Sigmoid colon (tissue), 7 donors: ENCODE results near the gene HRG. TPM values are rescaled to one million over a fixed set of nuclear protein-coding genes. Genes with fewer than 3 reads are reported as not detected.

Experiments
- DNase-seq: peaks from one replicate; pipeline ENCODE4 v3.0.0-alpha.2; 2019
- H3K27ac ChIP-seq, 4 donors: fragments of 200-600 bp; sonication (generic); one replicate each; pipeline ENCODE4 v1.5.1; 2016 to 2019; ENCODE audit warnings: mild to moderate bottlenecking in 1 of 4
- H3K27me3 ChIP-seq, 3 donors: fragments of 200-600 bp; sonication (generic); one replicate each; pipeline ENCODE4 v1.5.1; 2019; ENCODE audit warnings: mild to moderate bottlenecking in 1 of 3
- H3K36me3 ChIP-seq, 4 donors: fragments of 200-600 bp; sonication (generic); one replicate each; pipeline ENCODE4 v1.5.1; 2016 to 2019
- H3K4me1 ChIP-seq, 4 donors: fragments of 200-600 bp; sonication (generic); one replicate each; pipeline ENCODE4 v1.5.1; 2017 to 2019
- H3K4me3 ChIP-seq, 4 donors: fragments of 200-600 bp; sonication (generic); one replicate each; pipeline ENCODE4 v1.5.1; 2017 to 2019; ENCODE audit warnings: mild to moderate bottlenecking in 2 of 4, moderate library complexity in 1 of 4
- H3K9me3 ChIP-seq, 4 donors: fragments of 200-600 bp in 3 of 4; sonication (generic) in 3 of 4; one replicate each; pipeline versions ENCODE4 v1.5.1 to v1.6.1; 2013 to 2019
- EP300 ChIP-seq, 4 donors: sonication (generic); formaldehyde crosslinking; IDR thresholded peaks; one replicate each; pipeline ENCODE4 v1.6.1; 2017; ENCODE audit warnings: antibody characterized with exemption in 4 of 4
- POLR2A ChIP-seq, 2 donors: fragments of 450-650 bp; IDR thresholded peaks; one replicate each; pipeline ENCODE4 v1.6.1; 2016; ENCODE audit warnings: antibody characterized with exemption in 2 of 2, mild to moderate bottlenecking in 2 of 2, moderate library complexity in 2 of 2
- POLR2AphosphoS5 ChIP-seq, 4 donors: sonication (generic); formaldehyde crosslinking; IDR thresholded peaks; one replicate each; pipeline ENCODE4 v1.6.1; 2017; ENCODE audit warnings: antibody characterized with exemption in 4 of 4
- WGBS, 2 donors: extraction: QIAGEN DNeasy Blood & Tissue Kit; methylation state at CpG; one replicate each; pipeline ENCODE4 v1.1.7; 2013; 5-methylcytosine and 5-hydroxymethylcytosine counted together
- intact Hi-C: fragments of 100-400 bp; cut with DNase I; formaldehyde crosslinking; loops from one replicate; pipeline ENCODE4 v1.15.1; 2023
- polyA plus RNA-seq, 3 donors: library from polyadenylated mRNA; stranded (reverse); fragments of 200-250 nt; gene quantifications; one replicate each; pipeline ENCODE4 v1.2.3, GENCODE V29; 2013
- total RNA-seq, 4 donors: library from RNA; depleted of rRNA; stranded (reverse); fragments of >200 nt; gene quantifications; one replicate each; pipeline ENCODE4 v1.1.0, GENCODE V29; 2016
- TF ChIP-seq, protein P1 (sequence below), 4 experiments: fragments of 450-650 bp in 3 of 4; fragments of 200-600 bp in 1 of 4; IDR thresholded peaks; one replicate each; pipeline ENCODE4 v1.5.1; 2016 to 2019; ENCODE audit warnings: antibody characterized with exemption in 4 of 4, mild to moderate bottlenecking in 3 of 4, moderate library complexity in 2 of 4
- donor health status: healthy with polysubstance abuse.
- donor health status: Bipolar disorder and iron deficiency.
- donor health status: healthy.

The HRG gene
- total and polyA plus RNA-seq, 7 donors, result 0.04 TPM; not detected in 6

DNA sequence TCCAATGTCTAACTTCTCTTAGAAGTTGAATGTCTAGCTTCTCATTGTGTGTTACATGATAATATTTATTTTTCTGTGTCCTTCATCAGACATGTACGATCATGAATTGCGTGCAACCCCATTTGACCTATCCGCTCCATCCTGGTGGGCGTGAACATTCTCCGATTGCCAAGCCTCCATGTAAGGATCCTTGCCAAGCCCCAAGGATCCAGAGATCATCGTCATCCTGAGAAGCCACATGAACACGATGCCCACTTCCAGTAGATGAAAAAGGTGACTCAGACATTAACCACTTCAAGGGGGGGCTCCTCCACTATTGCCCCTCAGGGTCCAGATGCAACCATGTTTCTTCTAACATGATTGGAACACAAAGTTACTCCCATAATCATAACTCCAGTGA lies 25.9 kb downstream of the HRG start:
- no peak for TF ChIP-seq POLR2AphosphoS5 (IDR thresholded peaks at IDR 0.05)
- no peak for TF ChIP-seq EP300 (IDR thresholded peaks at IDR 0.05)
- TF ChIP-seq, protein P1, sequence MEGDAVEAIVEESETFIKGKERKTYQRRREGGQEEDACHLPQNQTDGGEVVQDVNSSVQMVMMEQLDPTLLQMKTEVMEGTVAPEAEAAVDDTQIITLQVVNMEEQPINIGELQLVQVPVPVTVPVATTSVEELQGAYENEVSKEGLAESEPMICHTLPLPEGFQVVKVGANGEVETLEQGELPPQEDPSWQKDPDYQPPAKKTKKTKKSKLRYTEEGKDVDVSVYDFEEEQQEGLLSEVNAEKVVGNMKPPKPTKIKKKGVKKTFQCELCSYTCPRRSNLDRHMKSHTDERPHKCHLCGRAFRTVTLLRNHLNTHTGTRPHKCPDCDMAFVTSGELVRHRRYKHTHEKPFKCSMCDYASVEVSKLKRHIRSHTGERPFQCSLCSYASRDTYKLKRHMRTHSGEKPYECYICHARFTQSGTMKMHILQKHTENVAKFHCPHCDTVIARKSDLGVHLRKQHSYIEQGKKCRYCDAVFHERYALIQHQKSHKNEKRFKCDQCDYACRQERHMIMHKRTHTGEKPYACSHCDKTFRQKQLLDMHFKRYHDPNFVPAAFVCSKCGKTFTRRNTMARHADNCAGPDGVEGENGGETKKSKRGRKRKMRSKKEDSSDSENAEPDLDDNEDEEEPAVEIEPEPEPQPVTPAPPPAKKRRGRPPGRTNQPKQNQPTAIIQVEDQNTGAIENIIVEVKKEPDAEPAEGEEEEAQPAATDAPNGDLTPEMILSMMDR (IDR thresholded peaks at IDR 0.05), result no peak
- no peak for TF ChIP-seq POLR2A (IDR thresholded peaks at IDR 0.05)
- Histone ChIP-seq H3K27ac (no peak overlapping the region), H3K4me1 (no peaks in the 10 kb centered on the region), H3K36me3 (no peaks in the 10 kb centered on the region), H3K4me3 (no peak overlapping the region), H3K9me3 (no peaks in the 10 kb centered on the region), H3K27me3 (no peaks in the 10 kb centered on the region)
- WGBS, 2 donors, result 93 to 94% methylated on average over 7 of the region's 7 CpGs
- no peak for DNase-seq
- intact Hi-C loops, result no loop called here

DNA sequence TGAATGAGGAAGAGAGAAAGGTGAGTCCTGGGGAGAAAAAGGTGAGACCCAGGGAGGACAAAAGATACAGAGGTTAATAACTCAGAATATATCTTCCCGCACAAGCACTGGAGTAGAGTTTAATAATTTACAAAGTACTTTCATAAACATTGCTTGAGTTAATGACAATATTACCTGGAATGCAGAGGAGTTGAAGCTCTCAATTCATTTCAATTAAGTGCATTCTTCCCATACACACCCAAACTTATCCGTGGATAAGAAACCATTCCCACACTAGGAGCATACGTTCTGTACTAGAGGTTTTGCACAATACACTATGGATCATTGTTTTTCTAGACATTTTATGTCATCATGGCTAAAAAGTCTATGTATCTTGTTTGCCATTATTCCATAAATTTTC lies 28.0 kb downstream of the HRG start:
- TF ChIP-seq, protein P1 (IDR thresholded peaks at IDR 0.05), result no peak
- TF ChIP-seq POLR2A (IDR thresholded peaks at IDR 0.05) (no peak), EP300 (IDR thresholded peaks at IDR 0.05) (no peak), POLR2AphosphoS5 (IDR thresholded peaks at IDR 0.05) (no peak)
- intact Hi-C loops, result no loop called here
- Histone ChIP-seq H3K36me3 (no peaks in the 10 kb centered on the region), H3K27ac (no peak overlapping the region), H3K4me1 (no peaks in the 10 kb centered on the region), H3K4me3 (no peak overlapping the region), H3K27me3 (no peaks in the 10 kb centered on the region), H3K9me3 (no peaks in the 10 kb centered on the region)
- DNase-seq, result no peak
- WGBS, 2 donors, result 57 to 80% methylated on average over 3 of the region's 3 CpGs

DNA sequence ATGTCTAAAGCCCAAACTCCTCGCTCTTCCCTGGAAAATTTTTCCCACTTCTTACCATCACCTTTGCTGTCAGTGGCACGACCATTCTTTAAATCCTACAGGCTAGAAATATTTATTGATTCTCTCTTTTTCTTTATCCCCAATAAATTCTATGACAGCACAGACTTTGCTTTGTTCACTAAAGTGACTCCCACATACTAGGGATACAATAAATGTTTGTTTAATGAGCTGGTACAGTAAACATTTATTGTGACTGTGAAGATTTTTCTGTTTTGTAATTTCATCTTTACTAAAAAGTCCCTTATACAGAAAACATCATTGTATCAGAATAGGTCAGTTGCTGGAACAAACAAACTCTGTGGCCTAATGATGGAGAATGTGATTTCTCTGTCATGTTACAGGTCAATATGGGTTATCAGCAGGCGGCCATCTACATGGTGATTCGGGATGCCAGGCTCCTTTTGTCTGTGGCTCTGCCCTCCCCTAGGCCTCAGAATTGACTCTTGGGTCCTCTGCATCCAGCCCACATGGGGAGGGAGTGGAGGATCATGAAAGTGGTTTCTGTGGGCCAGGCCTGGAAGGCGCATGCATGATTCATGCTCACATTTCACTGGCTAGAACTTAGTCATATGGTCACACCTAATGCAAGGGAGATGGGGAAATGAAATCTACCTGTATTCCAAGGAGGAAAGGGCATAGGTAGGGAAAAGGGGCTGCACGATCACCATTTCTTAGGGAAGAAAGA lies 28.6 kb downstream of the HRG start:
- Histone ChIP-seq H3K9me3 (no peaks in the 10 kb centered on the region), H3K4me3 (no peak overlapping the region), H3K4me1 (no peaks in the 10 kb centered on the region), H3K36me3 (no peaks in the 10 kb centered on the region), H3K27ac (no peak overlapping the region), H3K27me3 (no peaks in the 10 kb centered on the region)
- no peak for DNase-seq
- no peak for TF ChIP-seq POLR2AphosphoS5 (IDR thresholded peaks at IDR 0.05)
- no peak for TF ChIP-seq EP300 (IDR thresholded peaks at IDR 0.05)
- TF ChIP-seq, protein P1 (IDR thresholded peaks at IDR 0.05), result no peak
- TF ChIP-seq POLR2A (IDR thresholded peaks at IDR 0.05), result no peak
- intact Hi-C loops, result no loop called here
- 81 to 87% methylated on average over 6 of the region's 6 CpGs for WGBS, 2 donors

DNA sequence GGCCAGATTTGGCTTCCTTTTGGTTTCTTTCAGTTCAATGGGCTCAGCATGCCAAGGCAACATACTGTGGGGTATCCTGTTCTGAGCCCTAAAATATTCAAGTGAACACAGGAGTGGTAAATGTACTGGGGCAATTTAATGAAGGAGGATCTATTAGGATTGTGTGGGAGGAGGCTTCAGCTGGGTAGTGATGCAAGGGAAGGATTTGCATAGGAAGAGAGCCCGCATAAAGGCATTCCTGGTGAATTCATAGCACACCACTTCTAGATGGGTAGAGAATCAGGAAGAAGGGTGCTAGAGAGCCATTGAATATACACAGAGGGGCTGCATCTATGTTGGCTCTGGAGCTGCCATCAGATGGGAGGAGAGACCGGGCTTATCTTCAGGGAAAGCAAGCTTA lies 30.7 kb downstream of the HRG start:
- intact Hi-C loops, result no loop called here
- no peaks in the 10 kb centered on the region for H3K27me3 ChIP-seq
- TF ChIP-seq, protein P1 (IDR thresholded peaks at IDR 0.05), result no peak
- no peak for TF ChIP-seq POLR2A (IDR thresholded peaks at IDR 0.05)
- no peak for TF ChIP-seq EP300 (IDR thresholded peaks at IDR 0.05)
- no peak for TF ChIP-seq POLR2AphosphoS5 (IDR thresholded peaks at IDR 0.05)
- H3K36me3 ChIP-seq, result no peaks in the 10 kb centered on the region
- H3K4me3 ChIP-seq, result no peak overlapping the region
- H3K9me3 ChIP-seq, result no peaks in the 10 kb centered on the region
- WGBS, 2 donors, result 94 to 95% methylated on average over 2 of the region's 2 CpGs
- no peaks in the 10 kb centered on the region for H3K4me1 ChIP-seq
- no peak overlapping the region for H3K27ac ChIP-seq
- no peak for DNase-seq

DNA sequence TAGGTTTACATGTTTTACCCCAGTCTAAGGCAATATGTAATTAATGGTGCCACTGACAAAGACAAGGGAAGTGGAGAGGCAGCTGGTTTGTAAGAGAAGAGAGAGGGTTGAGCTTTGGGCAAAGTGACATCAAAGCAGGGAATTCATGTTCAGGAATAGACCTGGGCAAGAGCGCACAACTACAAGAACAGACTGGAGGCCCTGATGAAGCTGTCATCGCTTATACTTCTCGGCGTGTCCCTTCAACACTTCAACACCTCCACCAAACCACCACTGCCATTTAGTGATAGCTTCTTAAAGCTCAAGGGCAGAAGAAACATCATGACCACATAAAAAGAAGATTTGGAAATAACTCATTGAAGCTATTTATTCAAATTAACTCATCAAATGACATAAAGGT lies 31.7 kb downstream of the HRG start:
- intact Hi-C loops, result no loop called here
- H3K4me3 ChIP-seq, result no peak overlapping the region
- H3K9me3 ChIP-seq, result no peaks in the 10 kb centered on the region
- no peak for DNase-seq
- no peak for TF ChIP-seq EP300 (IDR thresholded peaks at IDR 0.05)
- no peak for TF ChIP-seq POLR2A (IDR thresholded peaks at IDR 0.05)
- no peak for TF ChIP-seq POLR2AphosphoS5 (IDR thresholded peaks at IDR 0.05)
- TF ChIP-seq, protein P1 (IDR thresholded peaks at IDR 0.05), result no peak
- 82 to 96% methylated on average over 4 of the region's 4 CpGs for WGBS, 2 donors
- H3K27ac ChIP-seq, result no peak overlapping the region
- H3K27me3 ChIP-seq, result no peaks in the 10 kb centered on the region
- H3K4me1 ChIP-seq, result no peaks in the 10 kb centered on the region
- H3K36me3 ChIP-seq, result no peaks in the 10 kb centered on the region
